HepG2 (cell line): ENCODE results near the gene VGLL4. TPM values are rescaled to one million over a fixed set of nuclear protein-coding genes. Genes with fewer than 3 reads are reported as not detected.
A peak's percentile ranks its signal among the peaks of the same experiment; 100 is the strongest.

Source experiments
- ATF7-NPFF ChIP-seq: sonication (generic); formaldehyde crosslinking; IDR thresholded peaks from 2 replicates; pipeline ENCODE4 v1.8.1; 2023; ENCODE audit warnings: mild to moderate bottlenecking, low read depth, missing genetic modification reagents, moderate library complexity
- BCL3 ChIP-seq: sonication (generic); formaldehyde crosslinking; IDR thresholded peaks from 2 replicates; pipeline ENCODE4 v1.5.1; 2020; ENCODE audit warnings: mild to moderate bottlenecking, missing genetic modification reagents, moderate library complexity
- DR1 ChIP-seq: sonication (generic); formaldehyde crosslinking; IDR thresholded peaks from 2 replicates; pipeline ENCODE4 v1.8.0; 2021; ENCODE audit warnings: mild to moderate bottlenecking, missing genetic modification reagents, inconsistent platforms
- EHMT2 ChIP-seq: fragments of 200-600 bp; sonication (generic); IDR thresholded peaks from 2 replicates; pipeline ENCODE4 v1.7.0; 2017; ENCODE audit warnings: antibody characterized with exemption, low read depth, low read length, borderline replicate concordance
- FOXC1 ChIP-seq: sonication (generic); formaldehyde crosslinking; IDR thresholded peaks from 2 replicates; pipeline ENCODE4 v1.8.0; 2022; ENCODE audit warnings: mild to moderate bottlenecking, missing genetic modification reagents, borderline replicate concordance
- GATA4 ChIP-seq: sonication (generic); IDR thresholded peaks from 2 replicates; pipeline ENCODE4 v1.6.1; 2016; ENCODE audit warnings: antibody characterized with exemption, low read depth, borderline replicate concordance
- GPN1 ChIP-seq: sonication (generic); formaldehyde crosslinking; IDR thresholded peaks from 2 replicates; pipeline ENCODE4 v1.5.1; 2020; ENCODE audit warnings: missing genetic modification reagents, borderline replicate concordance
- HDAC2 ChIP-seq: sonication (generic); formaldehyde crosslinking; IDR thresholded peaks from 2 replicates; pipeline ENCODE4 v1.4.0; 2020; ENCODE audit warnings: missing genetic modification reagents
- HNRNPH1 ChIP-seq: fragments of 200-400 bp; formaldehyde crosslinking; optimal IDR thresholded peaks from 2 replicates; pipeline ENCODE3; 2017; ENCODE audit warnings: mild to moderate bottlenecking, low read depth, low read length
- KLF9 ChIP-seq: IDR thresholded peaks from 2 replicates; pipeline ENCODE4 v1.6.1; 2016; ENCODE audit warnings: low read depth
- MED13 ChIP-seq: sonication (generic); formaldehyde crosslinking; IDR thresholded peaks from 2 replicates; pipeline ENCODE4 v1.5.0; 2020; ENCODE audit warnings: missing genetic modification reagents
- PLRG1 ChIP-seq: fragments of 450-650 bp; conservative IDR thresholded peaks from 2 replicates; pipeline ENCODE4 v1.6.1; 2016
- POLR2AphosphoS5 ChIP-seq: IDR thresholded peaks from 2 replicates; pipeline ENCODE4 v1.6.1; 2012; ENCODE audit warnings: low read depth, low read length
- PPARG ChIP-seq: conservative IDR thresholded peaks from 2 replicates; pipeline ENCODE4 v1.6.1; 2016; ENCODE audit warnings: missing biosample characterization, missing genetic modification reagents
- PRDM10 ChIP-seq: sonication (generic); formaldehyde crosslinking; IDR thresholded peaks from 2 replicates; pipeline ENCODE4 v1.4.0; 2020; ENCODE audit warnings: low read depth, missing genetic modification reagents
- SAP130 ChIP-seq: IDR thresholded peaks from 2 replicates; pipeline ENCODE4 v1.6.1; 2016; ENCODE audit warnings: low read depth
- SMAD1 ChIP-seq: sonication (generic); formaldehyde crosslinking; IDR thresholded peaks from 2 replicates; pipeline ENCODE4 v1.4.0; 2020; ENCODE audit warnings: missing genetic modification reagents, low read depth, mild to moderate bottlenecking, borderline replicate concordance
- TBX3 ChIP-seq: fragments of 450-650 bp; IDR thresholded peaks from 2 replicates; pipeline ENCODE4 v1.6.1; 2017; ENCODE audit warnings: antibody characterized with exemption, mild to moderate bottlenecking, inconsistent platforms, borderline replicate concordance
- TEAD3 ChIP-seq: optimal IDR thresholded peaks from 2 replicates; pipeline ENCODE3; 2016; ENCODE audit warnings: borderline replicate concordance
- THAP11 ChIP-seq: IDR thresholded peaks from 2 replicates; pipeline ENCODE4 v1.6.1; 2016; ENCODE audit warnings: missing biosample characterization, missing genetic modification reagents
- THYN1 ChIP-seq: sonication (generic); formaldehyde crosslinking; IDR thresholded peaks from 2 replicates; pipeline ENCODE4 v1.8.1; 2023; ENCODE audit warnings: low read depth, mild to moderate bottlenecking, moderate library complexity, missing genetic modification reagents, borderline replicate concordance
- ZFP37 ChIP-seq: sonication (generic); formaldehyde crosslinking; IDR thresholded peaks from 2 replicates; pipeline ENCODE4 v1.4.0; 2020; ENCODE audit warnings: missing genetic modification reagents, borderline replicate concordance
- ZNF234 ChIP-seq: sonication (generic); formaldehyde crosslinking; conservative IDR thresholded peaks from 2 replicates; pipeline ENCODE4 v1.5.1; 2020; ENCODE audit warnings: mild to moderate bottlenecking, missing genetic modification reagents
- ZNF256 ChIP-seq: sonication (generic); formaldehyde crosslinking; conservative IDR thresholded peaks from 2 replicates; pipeline ENCODE4 v1.4.0; 2020; ENCODE audit warnings: missing genetic modification reagents
- ZNF343 ChIP-seq: sonication (generic); formaldehyde crosslinking; IDR thresholded peaks from 2 replicates; pipeline ENCODE4 v1.4.0; 2020; ENCODE audit warnings: mild to moderate bottlenecking, missing genetic modification reagents
- ZNF598 ChIP-seq: sonication (generic); formaldehyde crosslinking; IDR thresholded peaks from 2 replicates; pipeline ENCODE4 v1.5.1; 2020; ENCODE audit warnings: mild to moderate bottlenecking, missing genetic modification reagents, borderline replicate concordance
- ZNF746 ChIP-seq: sonication (generic); formaldehyde crosslinking; IDR thresholded peaks from 2 replicates; pipeline ENCODE4 v1.8.0; 2022; ENCODE audit warnings: mild to moderate bottlenecking, missing genetic modification reagents
- ZZZ3 ChIP-seq: sonication (generic); formaldehyde crosslinking; IDR thresholded peaks from 2 replicates; pipeline ENCODE4 v1.4.0; 2020; ENCODE audit warnings: missing genetic modification reagents, mild to moderate bottlenecking, borderline replicate concordance
- polyA plus RNA-seq, 8 experiments: library from polyadenylated mRNA; depleted of rRNA in 3 of 8; stranded (reverse) in 7 of 8; unstranded in 1 of 8; fragments of >200 nt; fragmentation: Illumina TruSeq in 4 of 8; extraction: Trizol in 4 of 8; gene quantifications; 2 replicates each; pipeline versions ENCODE4 v1.2.1 to v1.2.3, GENCODE V29; 2011 to 2016; ENCODE audit warnings: low read depth in 4 of 8, missing spikeins in 1 of 8, mixed read lengths in 1 of 8; ENCODE audit not compliant: insufficient read depth in 1 of 8
- total RNA-seq, 5 experiments: library from RNA; depleted of rRNA; stranded (reverse); fragments of >200 nt; fragmentation: Illumina TruSeq; extraction: Trizol; gene quantifications; 2 replicates each; pipeline ENCODE4 v1.2.3, GENCODE V29; 2016; ENCODE audit warnings: low read depth in 1 of 5

Gene VGLL4
- total and polyA plus RNA-seq, 2 of the 13 experiments (the other 11 are each of a cell fraction or from before 2014, with no cell fraction given), result 23.2 to 39.0 TPM

- TF ChIP-seq PRDM10 (CRISPR knock-in tag) (no peak), ZFP37 (CRISPR knock-in tag) (no peak), ZNF234 (CRISPR knock-in tag) (no peak), ZNF746 (no peak), THAP11 (CRISPR knock-in tag) (peak; percentile 87), POLR2AphosphoS5 (no peak), PPARG (CRISPR knock-in tag) (peak; percentile 79), HDAC2 (CRISPR knock-in tag) (peak; percentile 82), EHMT2 (no peak), TEAD3 (CRISPR knock-in tag) (no peak), TBX3 (no peak), ZNF343 (CRISPR knock-in tag) (no peak; the same call in 1 of the 2 replicates), ATF7-NPFF (CRISPR knock-in tag) (no peak), PLRG1 (no peak), HNRNPH1 (no peak), GATA4 (no peak), SMAD1 (no peak), THYN1 (CRISPR knock-in tag) (no peak), SAP130 (peak; percentile 65), MED13 (no peak), ZZZ3 (CRISPR knock-in tag) (no peak), GPN1 (no peak), DR1 (CRISPR knock-in tag) (no peak), ZNF598 (CRISPR knock-in tag) (peak; percentile 89; the same call in 1 of the 2 replicates), KLF9 (CRISPR knock-in tag) (peak; percentile 72; the same call in 1 of the 2 replicates), BCL3 (CRISPR knock-in tag) (0 out of 2 replicates have a peak, but pooled peaks have one; percentile 28), ZNF256 (no peak), FOXC1 (CRISPR knock-in tag) (no peak)
These were observed 107.4 kb downstream of the VGLL4 start (continued) for GRCh38 chr3:11536132-11536935.
